Psoas muscle (tissue), 8 donors: ENCODE measurements around the gene ABCA13. TPM values are rescaled to one million over a fixed set of nuclear protein-coding genes. Genes with fewer than 3 reads are reported as not detected.

ENCODE experiments used
- ATAC-seq, 4 donors: fragments of 200-7000 bp; cut with Tn5 transposase; one replicate each; pipeline ENCODE4 v1.9.1; 2020; ENCODE audit warnings: moderate library complexity in 3 of 4, mild to moderate bottlenecking in 2 of 4
- DNase-seq, 2 donors: peaks; one replicate each; pipeline ENCODE4 v3.0.0-alpha.2; 2020
- H3K27ac ChIP-seq: fragments of 200-600 bp; one replicate; pipeline ENCODE4 v1.8.0; 2022
- H3K27me3 ChIP-seq, 3 donors: fragments of 200-600 bp in 1 of 3; one replicate each; pipeline versions ENCODE4 v1.6.1 to v1.8.0; 2013 to 2022; ENCODE audit warnings: low read length in 2 of 3, mild to moderate bottlenecking in 2 of 3, moderate library complexity in 1 of 3; ENCODE audit not compliant: insufficient read depth in 3 of 3
- H3K36me3 ChIP-seq, 2 donors: fragments of 200-600 bp in 1 of 2; one replicate each; pipeline versions ENCODE4 v1.6.1 to v1.8.0; 2013 to 2022; ENCODE audit warnings: low read depth in 1 of 2, mild to moderate bottlenecking in 1 of 2, moderate library complexity in 1 of 2; ENCODE audit not compliant: insufficient read depth in 1 of 2
- H3K4me1 ChIP-seq: fragments of 200-600 bp; one replicate; pipeline ENCODE4 v1.8.0; 2022
- H3K4me3 ChIP-seq: fragments of 200-600 bp; one replicate; pipeline ENCODE4 v1.8.0; 2022; ENCODE audit warnings: mild to moderate bottlenecking
- H3K9me3 ChIP-seq: fragments of 200-600 bp; one replicate; pipeline ENCODE4 v1.8.0; 2022
- WGBS, 3 donors: extraction: QIAGEN DNeasy Blood & Tissue Kit; methylation state at CpG; one replicate each; pipeline versions ENCODE4 v1.1.6 to v1.1.7; 2013; 5-methylcytosine and 5-hydroxymethylcytosine counted together
- intact Hi-C, 2 donors: fragments of 100-400 bp; cut with DNase I; formaldehyde crosslinking; loops; one replicate each; pipeline versions ENCODE4 v1.11.0 to v1.14.2; 2022
- polyA plus RNA-seq, 3 donors: library from polyadenylated mRNA; stranded (reverse); fragments of 200-250 nt; gene quantifications; one replicate each; pipeline ENCODE4 v1.2.3, GENCODE V29; 2013
- total RNA-seq, 4 donors: library from RNA; stranded (reverse); fragmentation: NEBNext Ultra II Directional in 2 of 4; extraction: Animal tissue kit (Norgen Biotek cat#: 25700) in 2 of 4; gene quantifications; one replicate each; pipeline versions ENCODE4 v1.2.1 to v1.2.4, GENCODE V29; 2021 to 2023
- TF ChIP-seq, protein P1 (sequence below): fragments of 200-600 bp; IDR thresholded peaks from one replicate; pipeline ENCODE4 v1.8.0; 2022; ENCODE audit warnings: antibody characterized with exemption
- donor health status: healthy with polysubstance abuse.
- donor health status: DM: no; HTN: no; CAD: no; lungs with moderate emphysema.
- donor health status: Bipolar disorder and iron deficiency.
- donor health status: healthy.
- donor health status: DM: yes; HTN: yes; CAD: no.
- donor health status: DM: no; HTN: no; CAD: no.
- donor health status: DM: no; HTN: no; CAD: no.
- donor health status: DM: yes; HTN: yes; CAD: no.

The ABCA13 gene
- total and polyA plus RNA-seq, 7 donors: 0.06 to 0.12 (median 0.10) TPM; not detected in 4

DNA sequence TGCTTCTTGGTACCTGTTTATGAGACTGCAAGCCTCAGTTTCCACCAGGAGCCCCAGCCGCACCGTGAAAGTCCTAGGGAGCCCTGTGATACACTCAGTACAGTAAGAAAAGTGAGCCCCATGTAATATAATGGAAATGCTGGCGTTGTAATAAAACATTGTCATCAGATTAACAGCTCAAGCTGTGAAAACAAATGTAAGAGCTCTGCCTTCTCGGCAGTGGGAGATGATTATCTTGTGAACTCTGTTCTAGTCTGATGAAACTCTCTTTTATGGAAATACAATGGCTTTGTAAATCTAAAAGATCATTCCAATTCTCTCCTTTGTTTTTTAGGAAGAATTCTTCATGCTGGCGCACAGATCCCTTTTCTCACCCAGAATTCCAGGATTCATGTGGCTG, 299.9 kb downstream of the ABCA13 start:
- DNase-seq (no peak), ATAC-seq (no peak)
- intact Hi-C loops: no loop called here
- Histone ChIP-seq H3K36me3 (no peaks in the 10 kb centered on the region), H3K27ac (no peak overlapping the region), H3K27me3 (no peaks in the 10 kb centered on the region), H3K9me3 (no peaks in the 10 kb centered on the region), H3K4me3 (no peak overlapping the region), H3K4me1 (no peaks in the 10 kb centered on the region)
- WGBS, 3 donors: 57 to 64% (median 62%) methylated on average over 5 of the region's 5 CpGs
- TF ChIP-seq, protein P1, sequence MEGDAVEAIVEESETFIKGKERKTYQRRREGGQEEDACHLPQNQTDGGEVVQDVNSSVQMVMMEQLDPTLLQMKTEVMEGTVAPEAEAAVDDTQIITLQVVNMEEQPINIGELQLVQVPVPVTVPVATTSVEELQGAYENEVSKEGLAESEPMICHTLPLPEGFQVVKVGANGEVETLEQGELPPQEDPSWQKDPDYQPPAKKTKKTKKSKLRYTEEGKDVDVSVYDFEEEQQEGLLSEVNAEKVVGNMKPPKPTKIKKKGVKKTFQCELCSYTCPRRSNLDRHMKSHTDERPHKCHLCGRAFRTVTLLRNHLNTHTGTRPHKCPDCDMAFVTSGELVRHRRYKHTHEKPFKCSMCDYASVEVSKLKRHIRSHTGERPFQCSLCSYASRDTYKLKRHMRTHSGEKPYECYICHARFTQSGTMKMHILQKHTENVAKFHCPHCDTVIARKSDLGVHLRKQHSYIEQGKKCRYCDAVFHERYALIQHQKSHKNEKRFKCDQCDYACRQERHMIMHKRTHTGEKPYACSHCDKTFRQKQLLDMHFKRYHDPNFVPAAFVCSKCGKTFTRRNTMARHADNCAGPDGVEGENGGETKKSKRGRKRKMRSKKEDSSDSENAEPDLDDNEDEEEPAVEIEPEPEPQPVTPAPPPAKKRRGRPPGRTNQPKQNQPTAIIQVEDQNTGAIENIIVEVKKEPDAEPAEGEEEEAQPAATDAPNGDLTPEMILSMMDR: no peak

DNA sequence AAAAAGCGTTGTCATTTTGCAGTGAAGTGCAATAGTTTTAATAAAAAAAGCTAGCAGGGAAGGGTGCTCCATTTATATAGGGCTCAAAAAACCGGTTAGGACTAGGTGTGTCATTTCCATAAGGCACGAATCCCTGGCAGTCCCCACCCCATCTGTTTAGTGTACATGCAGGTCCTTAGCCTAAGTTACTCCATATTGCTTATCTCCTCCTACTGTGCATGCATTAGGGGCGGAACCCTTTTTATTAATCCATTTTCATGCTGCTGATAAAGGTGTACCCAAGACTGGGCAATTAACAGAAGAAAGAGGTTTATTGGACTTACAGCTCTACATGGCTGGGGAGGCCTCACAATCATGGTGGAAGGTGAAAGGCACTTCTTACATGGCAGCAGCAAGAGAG, 301.4 kb downstream of the ABCA13 start:
- no peak for ATAC-seq
- Histone ChIP-seq H3K27ac (no peak overlapping the region), H3K36me3 (no peaks in the 10 kb centered on the region), H3K4me1 (no peaks in the 10 kb centered on the region), H3K27me3 (no peaks in the 10 kb centered on the region), H3K9me3 (no peaks in the 10 kb centered on the region), H3K4me3 (no peak overlapping the region)
- intact Hi-C loops: no loop called here
- 84 to 89% (median 87%) methylated on average over 4 of the region's 4 CpGs for WGBS, 3 donors
- no peak for DNase-seq
- TF ChIP-seq, protein P1: no peak

GRCh38 chr7:48473205-48473865, 302.1 kb downstream of the ABCA13 start:
- intact Hi-C loops: no loop called here
- 62 to 63% (median 63%) methylated on average over 6 of the region's 6 CpGs for WGBS, 3 donors
- H3K4me3 ChIP-seq: no peak overlapping the region

DNA sequence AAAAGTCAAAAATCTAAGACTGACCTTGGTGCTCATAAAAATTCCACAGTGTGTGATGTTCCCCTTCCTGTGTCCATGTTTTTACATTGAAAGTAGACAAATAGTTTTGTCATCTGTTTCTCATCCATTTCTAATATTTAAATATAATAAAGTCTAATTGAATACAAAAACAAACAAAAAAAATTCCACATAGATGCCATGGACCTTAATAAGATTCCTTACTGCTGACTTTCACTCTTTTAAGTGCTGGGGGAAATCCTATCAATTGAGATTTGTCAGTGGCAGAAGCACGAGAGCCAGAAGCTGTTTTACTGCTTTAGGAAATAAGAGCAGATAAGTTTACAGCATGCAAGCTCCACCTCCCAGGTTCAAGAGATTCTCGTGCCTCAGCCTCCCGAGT, 310.0 kb downstream of the ABCA13 start:
- no peaks in the 10 kb centered on the region for H3K27me3 ChIP-seq
- intact Hi-C loops: no loop called here
- no peak for DNase-seq
- H3K27ac ChIP-seq: no peak overlapping the region
- H3K9me3 ChIP-seq: no peaks in the 10 kb centered on the region
- 35 to 52% (median 42%) methylated on average over 3 of the region's 3 CpGs for WGBS, 3 donors
- H3K4me3 ChIP-seq: no peak overlapping the region
- TF ChIP-seq, protein P1: no peak
- H3K4me1 ChIP-seq: no peaks in the 10 kb centered on the region
- no peak for ATAC-seq
- no peaks in the 10 kb centered on the region for H3K36me3 ChIP-seq

More at GRCh38 chr7:48473205-48473865, 302.1 kb downstream of the ABCA13 start:
- H3K27me3 ChIP-seq: no peaks in the 10 kb centered on the region
- no peaks in the 10 kb centered on the region for H3K36me3 ChIP-seq
- no peaks in the 10 kb centered on the region for H3K4me1 ChIP-seq
- no peak for ATAC-seq
- TF ChIP-seq, protein P1: no peak
- no peak overlapping the region for H3K27ac ChIP-seq
- H3K9me3 ChIP-seq: no peaks in the 10 kb centered on the region
- no peak for DNase-seq

- Histone ChIP-seq H3K36me3 (no peaks in the 10 kb centered on the region), H3K4me1 (no peaks in the 10 kb centered on the region), H3K27me3 (peaks cover 0 to 2% (median 0%) of the 10 kb centered on the region in 3 donors), H3K9me3 (no peaks in the 10 kb centered on the region), H3K4me3 (no peak overlapping the region), H3K27ac (no peak overlapping the region)
- intact Hi-C loops: no loop called here
- ATAC-seq (no peak), DNase-seq (no peak)
- WGBS, 3 donors: 73 to 83% (median 77%) methylated on average over 3 of the region's 3 CpGs
- TF ChIP-seq, protein P1: no peak
These were observed 326.3 kb downstream of the ABCA13 start for GRCh38 chr7:48497521-48497920.
